ENCODE results near the gene HMGN1.

HMGN1 gene

DNA sequence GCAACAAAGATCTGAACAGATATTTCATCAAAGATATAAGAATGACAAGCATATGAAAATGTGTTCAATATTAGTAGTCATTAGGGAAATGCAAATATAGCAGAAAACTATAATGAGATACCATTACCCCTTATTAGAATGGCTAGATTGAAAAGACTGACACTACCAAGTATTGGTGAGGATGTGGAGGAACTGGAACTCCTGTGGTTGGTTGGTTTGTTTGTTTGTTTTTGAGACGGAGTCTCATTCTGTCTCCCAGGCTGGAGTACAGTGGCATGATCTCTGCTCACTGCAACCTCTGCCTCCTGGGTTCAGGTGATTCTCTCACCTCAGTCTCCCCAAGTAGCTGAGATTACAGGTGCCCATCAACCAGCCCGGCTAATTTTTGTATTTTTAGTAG lies 18.9 kb upstream of the HMGN1 start:
- DNase-seq (ENCODE audit: low spot score), result no peak

DNA sequence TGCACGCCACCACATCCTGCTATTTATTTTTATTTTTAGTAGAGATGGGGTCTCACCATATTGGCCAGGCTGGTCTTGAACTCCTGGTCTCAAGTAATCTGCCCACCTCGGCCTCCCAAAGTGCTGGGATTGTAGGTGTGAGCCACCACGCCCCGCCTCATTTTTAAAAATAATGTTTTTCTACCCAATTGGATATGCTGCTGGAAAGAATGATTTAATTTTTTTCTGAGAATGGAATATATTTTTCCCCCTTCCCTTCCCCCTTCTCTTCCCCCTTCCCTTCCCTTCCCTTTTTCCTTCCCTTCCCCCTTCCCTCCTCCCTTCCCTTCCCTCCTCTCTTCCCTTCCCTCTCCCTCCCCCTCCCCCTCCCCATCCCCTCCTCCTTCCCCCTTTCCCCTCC lies 17.7 kb upstream of the HMGN1 start:
- no peak for DNase-seq (ENCODE audit: low spot score)

DNA sequence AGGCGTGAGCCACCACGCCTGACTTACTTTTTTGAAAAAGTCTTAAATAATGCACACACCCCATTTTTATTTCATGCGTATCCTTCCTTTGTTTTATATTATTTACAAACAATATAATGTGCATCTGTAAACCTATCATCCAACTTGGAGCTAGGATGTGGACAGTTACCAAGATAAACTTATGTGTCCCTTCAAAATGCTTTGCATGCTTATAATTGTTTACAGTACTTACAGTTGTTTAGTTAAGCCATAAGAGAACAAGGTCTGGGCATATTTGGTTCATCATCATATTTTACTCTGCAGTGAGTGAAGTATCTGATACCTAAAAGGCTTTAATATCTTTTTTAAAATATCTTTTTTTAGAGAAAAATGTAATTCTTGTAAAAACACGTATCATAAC lies 16.1 kb upstream of the HMGN1 start:
- no peak for DNase-seq (ENCODE audit: low spot score)

DNA sequence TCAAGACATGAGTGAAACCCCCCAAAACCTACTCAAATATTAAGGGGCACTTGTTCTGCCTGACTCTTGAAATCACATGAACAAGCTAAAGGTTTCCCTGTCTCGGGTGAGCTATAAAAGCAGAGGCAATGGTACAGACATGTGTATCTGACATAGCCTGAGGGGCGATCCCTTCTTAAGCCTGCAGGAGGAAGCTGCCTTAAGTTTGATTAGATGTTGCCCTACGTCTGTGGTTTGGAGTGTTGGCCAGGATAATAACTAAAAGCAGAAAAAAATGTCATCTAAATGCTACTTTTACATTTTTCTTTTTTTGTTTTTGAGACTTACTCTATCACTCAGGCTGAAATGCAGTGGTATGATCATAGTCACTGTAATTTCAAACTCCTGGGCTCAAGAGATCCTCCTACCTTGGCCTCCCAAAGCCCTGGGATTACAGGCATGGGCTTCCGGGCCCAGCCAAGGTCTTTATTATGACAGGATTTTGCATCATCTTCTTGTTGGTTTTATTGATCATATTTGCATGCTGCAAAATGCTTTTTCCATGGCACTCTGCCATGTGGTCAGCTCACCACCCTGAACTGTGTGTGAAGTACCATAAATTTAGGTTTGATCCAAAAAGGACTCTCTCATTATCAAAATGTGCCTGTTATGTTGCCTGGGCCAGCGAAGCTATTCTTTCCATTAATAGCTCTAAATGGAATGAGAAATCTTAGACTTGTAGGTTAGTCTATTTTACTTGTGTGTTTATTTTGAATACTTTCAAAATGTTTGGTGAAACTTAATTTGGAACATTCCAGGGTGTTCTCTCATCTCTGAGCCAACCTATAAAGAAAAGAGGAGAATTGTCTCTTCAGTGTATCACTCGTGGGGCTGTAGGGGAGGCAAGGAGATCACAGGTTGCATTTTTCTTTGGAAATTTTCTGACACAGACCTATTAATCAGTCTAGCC lies 15.0 kb upstream of the HMGN1 start:
- no peak for DNase-seq (ENCODE audit: low spot score)

DNA sequence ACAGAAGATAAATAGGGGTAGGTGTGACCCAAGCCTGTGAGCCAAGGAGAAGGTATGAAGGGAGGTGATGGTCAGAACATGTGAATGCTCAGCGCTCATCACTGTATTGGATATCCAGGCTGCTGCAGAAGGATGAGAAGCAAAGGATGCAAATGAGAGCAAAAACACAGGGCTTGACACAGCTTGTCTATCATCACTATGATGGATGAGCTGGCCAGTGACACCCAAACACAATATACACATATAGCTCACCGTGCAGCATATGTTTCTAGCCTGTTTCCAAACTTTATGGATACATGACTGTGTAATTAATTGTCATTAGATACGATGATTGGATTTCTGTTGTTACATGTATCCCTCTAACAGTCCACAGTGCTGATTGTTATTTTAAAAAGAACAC lies 13.8 kb upstream of the HMGN1 start:
- no peak for DNase-seq (ENCODE audit: low spot score)

DNA sequence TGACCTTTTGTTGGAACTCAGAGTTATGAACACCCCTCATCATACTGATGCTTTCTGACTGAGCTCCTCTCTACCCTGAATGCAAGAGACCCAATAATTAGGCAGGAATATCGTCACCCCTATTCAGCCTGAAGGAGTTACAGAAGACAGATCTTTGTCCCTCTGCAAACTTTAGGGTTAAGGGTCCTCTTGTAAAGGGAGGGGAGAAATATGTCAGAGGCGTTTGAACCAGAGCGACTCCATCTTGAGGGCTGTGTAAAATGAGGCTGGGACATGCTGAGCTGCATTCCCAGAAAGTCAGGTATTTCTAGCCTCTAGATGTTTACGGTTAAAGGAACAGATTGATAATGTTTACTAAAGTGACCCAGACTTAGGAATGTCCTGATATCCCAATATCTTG lies 10.5 kb upstream of the HMGN1 start:
- no peak for DNase-seq (ENCODE audit: low spot score)

DNA sequence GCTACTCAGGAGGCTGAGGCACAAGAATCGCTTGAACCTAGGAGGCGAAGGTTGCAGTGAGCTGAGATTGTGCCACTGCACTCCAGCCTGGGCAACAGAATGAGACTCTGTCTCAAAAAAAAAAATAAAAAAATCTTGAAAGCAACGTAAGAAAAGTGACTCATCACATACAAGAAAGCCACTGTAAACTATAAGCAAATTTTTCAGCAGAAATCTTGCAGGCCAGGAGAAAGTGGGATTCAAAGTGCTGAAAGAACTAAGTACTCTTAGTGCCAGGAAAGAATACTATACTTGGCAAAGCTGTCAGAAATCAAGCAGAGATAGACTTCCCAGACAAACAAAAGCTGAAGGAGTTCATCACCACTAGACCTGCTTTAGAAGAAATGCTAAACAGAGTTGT lies 4.4 kb upstream of the HMGN1 start:
- DNase-seq (ENCODE audit: low spot score), result no peak

DNA sequence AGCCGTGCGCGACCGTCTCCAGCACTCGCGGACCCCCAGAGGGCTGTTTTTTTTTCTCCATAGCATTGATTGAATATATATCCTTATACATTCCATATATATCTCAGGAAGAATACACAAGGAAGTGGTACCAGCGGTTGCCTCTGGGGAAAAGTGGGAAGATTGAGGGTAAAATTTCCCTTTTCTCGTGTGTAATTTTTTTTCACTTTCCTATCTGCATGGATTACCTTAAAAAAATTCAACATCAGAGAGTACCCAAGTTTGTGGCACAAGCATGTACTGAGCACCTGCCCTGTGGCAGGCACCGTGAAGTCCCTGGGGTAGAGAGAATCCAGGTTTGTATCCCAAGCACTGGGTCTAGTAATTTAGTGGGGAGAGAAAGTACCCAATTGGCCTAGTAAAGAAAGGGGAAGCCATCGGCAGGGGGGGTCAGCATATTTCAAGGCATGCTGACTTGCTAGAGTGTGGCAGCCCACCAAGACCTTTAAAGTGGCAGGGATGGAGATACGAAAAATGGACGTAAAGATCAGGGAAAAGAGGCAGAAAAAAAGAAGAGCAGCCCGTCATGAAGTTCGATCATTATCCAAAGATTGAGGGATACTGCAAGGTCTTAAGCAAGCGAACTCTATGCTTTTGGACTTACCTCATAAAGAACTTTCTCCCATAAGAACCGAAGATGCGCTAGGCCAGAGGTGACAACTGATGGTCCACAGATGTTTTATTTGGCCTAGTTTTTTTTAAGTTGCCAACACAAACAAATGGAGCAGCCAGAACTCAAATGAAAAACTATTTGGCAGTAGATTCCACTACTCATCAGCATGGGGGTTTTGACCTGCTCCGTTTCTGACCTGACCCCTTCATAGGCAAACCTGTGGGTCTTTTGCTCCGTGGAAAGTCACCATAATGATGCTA lies 1.5 kb upstream of the HMGN1 start:
- no peak for DNase-seq (ENCODE audit: low spot score)

DNA sequence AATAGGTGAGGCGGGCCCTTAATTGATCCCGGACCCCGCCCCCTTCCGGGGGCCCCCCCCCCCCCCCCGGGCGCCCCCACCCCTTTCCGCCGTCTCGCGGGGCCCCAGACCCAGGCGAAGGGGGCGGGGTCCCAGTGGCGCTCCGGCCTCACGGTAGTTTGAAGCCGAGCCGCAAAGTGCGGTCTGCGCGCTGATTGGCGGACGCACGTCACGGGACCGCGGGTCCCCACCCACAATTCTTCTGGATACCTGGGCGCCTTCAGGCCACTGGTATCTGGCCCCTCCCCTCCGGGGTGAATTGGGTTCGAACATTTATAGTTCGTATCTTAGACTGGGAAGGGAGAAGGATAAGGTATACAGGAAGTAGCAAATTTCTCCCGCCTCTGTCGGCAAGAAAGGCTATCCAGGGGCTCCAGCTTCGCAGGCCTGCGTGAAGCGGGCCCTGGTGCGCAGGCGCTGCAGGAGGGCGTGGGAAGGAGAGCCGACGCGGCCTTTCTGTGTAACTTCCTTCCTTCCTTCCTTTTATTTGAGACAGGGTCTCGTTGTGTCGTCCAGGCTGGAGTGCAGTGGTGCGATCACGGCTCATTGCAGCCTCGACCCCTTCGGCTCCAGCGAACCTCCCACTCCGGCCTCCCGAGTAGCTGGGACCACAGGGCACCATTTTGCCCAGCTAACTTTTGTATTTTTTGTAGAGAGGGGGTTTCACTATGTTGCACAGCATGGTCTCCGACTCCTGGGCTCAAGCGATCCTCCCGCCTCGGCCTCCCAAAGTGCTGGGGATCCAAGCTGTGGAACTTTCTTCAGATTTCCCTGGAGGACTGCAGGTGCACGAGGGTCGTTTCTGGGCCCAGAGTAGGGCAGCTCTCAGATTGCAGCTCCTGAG lies 564 bp upstream of the HMGN1 start:
- peak; percentile 98 for DNase-seq (ENCODE audit: low spot score)

DNA sequence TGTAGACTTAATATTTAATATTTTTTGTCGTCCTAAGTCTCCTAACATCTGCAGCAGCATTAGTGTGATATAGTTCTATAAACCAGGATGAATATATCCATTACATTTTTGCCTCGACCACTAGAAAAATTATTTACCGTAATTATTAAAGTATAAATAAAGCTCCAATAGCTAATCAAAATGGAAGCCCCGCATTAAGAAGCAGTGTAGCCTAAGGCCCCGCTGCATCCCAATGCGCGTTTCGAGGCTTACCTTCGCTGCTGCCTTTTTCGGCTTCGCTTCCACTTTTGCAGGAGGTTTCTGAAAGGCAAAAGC lies 891 bp downstream of the HMGN1 start:
- DNase-seq (ENCODE audit: low spot score), result no peak

DNA sequence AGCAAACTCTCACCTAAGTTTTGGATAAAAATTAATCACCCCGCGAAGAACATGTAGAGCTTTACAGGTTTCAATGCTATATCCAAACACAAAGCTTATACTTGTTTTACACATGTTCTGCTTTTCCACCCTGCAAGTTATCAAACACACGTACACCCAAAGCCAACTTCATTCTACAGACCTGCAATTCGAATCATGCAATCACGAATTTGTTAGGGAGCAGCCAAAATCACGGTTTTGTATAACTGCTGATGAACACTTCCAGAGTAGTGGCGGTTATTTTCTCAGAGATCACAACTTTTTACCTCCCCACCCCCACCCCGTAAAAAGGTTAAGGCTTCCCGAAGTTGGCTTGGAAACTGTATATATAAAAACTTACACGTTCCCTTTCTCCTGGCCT lies 1.4 kb downstream of the HMGN1 start:
- DNase-seq (ENCODE audit: low spot score), result no peak

DNA sequence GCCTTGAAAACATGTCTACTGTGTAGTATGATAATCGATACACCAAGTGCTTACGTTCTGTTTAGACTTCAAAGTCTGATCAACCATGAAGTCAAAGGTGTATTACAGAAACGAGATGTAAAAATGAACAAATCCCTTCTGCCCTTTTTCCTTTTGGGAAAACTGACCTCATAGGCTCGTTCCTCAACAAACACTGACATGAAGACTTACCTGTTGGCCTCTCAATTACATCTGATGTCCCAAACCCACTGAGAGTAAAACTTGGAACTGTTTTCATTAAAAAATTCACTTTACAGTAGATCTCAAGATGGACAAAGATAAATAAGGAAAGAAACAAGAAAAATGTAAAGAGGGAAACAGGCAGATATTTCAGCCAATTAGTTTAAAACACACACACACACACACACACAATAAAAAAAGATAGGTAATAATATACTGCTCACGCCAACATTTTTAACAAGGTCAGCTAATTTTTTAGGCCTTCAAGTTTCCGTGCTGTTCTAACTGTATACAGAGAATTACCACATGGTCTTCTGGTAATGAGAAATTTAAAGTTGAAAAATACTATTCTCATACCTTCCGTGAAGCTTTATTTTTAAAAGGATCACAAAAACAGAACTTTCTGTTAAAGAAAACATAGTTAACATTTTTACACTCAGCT lies 2.1 kb downstream of the HMGN1 start:
- no peak for DNase-seq (ENCODE audit: low spot score)

DNA sequence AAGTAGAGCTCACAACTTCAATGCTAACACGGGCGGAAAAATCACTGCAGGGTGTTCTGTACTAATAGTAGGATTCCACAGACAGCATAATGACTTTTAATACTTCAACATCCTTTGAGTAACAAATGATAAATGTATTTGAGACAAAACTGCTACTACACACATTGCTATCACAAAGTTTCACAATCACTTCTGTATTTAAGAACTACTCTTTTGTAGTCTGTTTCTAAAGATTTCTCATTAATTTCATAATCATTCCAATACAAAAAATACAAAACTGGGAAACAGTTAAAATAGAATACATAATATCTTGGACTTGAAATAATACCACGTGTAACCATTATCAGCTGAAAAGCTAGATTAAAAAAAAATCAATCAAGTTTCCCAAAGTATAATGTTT lies 2.7 kb downstream of the HMGN1 start:
- no peak for DNase-seq (ENCODE audit: low spot score)

DNA sequence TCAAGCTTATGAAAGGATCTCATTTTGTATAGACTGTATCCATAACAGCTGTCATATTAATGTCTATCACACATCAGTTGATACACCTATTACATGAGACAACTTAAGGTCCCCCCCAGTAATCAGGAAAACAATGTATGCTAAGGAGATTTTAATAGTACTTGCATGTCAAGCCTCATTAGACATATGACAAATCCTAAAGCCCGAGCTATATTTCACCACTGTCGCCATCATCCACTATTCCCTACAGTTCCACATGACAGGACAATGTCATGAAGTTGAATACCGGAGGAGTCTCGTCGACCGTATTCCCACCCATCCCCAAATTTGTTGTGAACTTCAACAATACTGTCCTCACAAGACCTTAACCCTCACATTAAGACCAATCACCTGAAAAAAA lies 3.4 kb downstream of the HMGN1 start:
- DNase-seq (ENCODE audit: low spot score), result no peak

DNA sequence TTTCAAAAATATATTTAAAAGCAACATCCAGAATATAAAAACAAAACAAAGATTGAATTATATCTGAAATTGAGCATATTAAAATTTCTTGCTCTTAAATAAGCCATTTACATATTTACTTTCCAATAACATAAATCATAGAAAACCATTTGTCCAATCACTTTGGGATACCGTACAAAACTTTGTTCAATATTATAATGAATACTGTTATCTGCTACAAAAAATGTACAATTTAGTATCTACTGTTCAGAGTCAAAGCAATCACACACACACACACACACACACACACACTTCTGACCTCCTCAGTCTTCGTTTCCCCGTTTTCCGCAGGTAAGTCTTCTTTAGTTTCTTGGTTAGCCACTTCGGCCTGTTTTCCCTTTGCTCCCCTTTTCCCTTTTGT lies 4.0 kb downstream of the HMGN1 start:
- DNase-seq (ENCODE audit: low spot score), result no peak

DNA sequence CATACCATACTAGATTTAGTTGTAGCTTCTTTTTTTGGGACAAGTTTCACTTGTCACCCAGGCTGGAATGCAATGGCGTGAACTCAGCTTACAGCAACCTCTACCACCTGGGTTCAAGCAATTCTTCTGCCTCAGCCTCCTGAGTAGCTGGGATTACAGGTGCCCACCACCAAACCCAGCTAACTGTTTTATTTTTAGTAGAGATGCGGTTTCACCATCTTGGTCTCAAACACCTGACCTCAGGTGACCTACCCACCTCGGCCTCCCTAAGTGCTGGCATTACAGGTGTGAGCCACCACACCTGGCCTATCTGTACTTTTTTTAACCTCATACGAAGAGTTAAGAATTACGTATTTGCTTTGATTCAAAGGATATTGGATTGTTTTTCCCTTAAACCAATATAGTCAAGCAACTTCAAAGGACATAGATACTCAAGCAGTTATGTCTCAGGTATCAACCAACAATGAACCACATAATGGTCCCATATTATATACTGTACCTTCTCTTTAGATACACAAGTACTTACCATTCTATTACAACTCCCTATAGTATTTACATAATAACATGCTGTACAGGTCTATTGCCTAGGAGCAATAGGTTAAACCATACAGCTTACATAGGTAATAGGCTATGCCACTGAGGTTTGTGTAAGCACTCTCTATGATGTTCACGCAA lies 7.5 kb downstream of the HMGN1 start:
- DNase-seq (ENCODE audit: low spot score), result no peak

DNA sequence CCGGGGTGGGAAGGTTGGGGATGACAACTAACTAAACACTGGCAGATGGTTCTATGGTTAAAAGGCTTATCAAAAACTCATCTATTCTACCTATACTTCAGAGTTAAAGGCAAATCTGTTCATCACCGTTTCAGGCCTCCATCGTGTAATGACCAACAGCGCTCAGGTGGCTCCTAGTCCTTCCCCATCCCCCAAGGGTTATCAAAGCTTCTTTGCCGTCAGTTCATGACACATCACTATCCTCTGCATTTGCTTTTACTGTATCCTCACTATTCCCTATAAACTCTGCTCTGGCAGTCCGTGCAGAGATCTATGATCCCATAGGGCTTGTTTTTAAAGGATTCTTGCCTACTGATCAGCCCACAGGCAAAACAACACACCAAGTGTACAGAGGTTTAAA lies 8.2 kb downstream of the HMGN1 start:
- no peak for DNase-seq (ENCODE audit: low spot score)

DNA sequence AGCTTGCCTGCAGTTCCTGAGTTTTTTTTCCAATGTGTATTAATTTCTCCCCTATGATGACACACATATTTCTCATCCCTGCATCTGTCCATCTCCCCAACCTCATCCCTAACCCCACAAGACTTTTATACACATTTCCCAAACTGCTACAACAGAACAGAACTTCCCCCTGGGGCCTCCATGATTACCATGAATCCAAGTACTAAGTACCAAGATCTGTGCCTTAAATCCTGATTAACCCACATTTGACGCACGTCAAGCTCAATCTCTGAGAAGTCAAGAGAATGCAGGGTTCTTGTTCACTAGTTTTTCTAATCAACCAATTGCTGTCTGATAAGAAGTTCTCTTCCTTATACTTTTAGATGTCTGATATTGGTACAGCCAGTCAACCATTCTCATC lies 9.7 kb downstream of the HMGN1 start:
- DNase-seq (ENCODE audit: low spot score), result no peak

DNA sequence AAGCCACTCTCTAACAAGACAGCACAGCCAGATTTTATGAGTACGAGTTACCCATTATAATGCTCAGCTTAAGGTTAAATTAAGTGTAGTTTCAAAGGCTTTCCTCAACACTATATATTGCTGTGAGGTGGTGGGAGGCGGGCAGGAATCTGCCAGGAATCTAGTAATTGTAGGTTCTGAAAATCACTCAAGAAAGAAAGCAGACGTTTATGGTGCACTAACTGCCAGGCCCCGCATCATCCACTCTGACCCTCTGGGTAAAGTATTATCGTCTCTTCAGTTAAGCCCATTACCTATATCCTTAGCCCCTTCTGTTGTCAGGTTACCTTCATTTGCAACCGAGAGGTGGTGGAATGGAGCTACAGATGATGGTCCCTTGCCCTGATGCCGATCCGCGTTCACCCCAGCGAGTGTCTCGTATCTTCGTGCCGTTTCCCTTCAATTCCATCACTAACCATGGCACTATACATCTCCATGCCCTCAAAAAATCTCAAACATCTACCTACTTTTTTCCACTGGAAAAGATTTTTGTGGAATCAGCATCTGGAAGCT lies 12.4 kb downstream of the HMGN1 start:
- DNase-seq (ENCODE audit: low spot score), result no peak

DNA sequence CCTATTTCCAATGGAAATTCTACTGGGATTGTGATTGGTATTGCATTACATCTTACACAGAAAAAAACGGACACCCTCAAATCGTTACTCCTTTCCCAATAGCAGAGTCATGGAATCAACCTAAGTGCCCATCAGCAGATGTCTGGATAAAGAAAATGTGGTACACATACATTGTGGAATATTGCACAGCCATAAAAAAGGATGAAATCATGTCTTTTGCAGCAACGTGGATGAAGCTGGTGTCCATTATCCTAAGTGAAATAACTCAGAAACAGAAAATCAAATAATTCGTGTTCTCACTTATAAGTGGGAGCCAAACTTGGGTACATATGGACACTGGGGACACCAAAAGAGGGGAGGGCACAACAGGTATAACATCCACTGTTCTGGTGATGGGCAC lies 14.3 kb downstream of the HMGN1 start:
- DNase-seq (ENCODE audit: low spot score), result no peak

DNA sequence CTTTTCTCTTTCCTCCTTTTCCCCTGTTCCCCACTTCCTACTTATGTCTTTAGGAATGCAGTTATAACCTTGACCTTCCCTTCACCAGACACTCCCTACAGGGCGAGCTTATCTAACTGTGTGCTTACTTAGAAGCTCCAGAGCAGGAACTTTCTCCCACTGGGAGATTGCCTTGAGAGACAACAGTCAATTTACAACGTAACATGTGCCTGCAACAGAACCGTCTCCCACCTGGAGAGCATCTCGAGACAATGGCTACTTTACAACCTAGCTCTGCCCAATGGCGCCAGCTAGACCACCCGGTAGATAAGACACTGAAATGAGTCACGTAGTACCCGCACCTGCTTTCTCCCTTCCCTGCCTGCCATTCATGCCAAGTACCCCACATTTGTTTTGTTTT lies 16.7 kb downstream of the HMGN1 start:
- DNase-seq (ENCODE audit: low spot score), result no peak

All from LoVo (cell line).